NCI-H345 treated with DMSO at 0.1 percent for 48 hours (cell line): ENCODE measurements around the gene MPP2.
"Not testable (repeated sequence)": the region's sequence is repeated elsewhere in the genome, so short reads cannot be mapped to it uniquely, and the experiment has no call there.

Experiments
- DNase-seq: peaks from one replicate; lab custom pipeline; 2025; ENCODE audit not compliant: unreplicated experiment; lab: John Stamatoyannopoulos, UW

Gene MPP2

DNA sequence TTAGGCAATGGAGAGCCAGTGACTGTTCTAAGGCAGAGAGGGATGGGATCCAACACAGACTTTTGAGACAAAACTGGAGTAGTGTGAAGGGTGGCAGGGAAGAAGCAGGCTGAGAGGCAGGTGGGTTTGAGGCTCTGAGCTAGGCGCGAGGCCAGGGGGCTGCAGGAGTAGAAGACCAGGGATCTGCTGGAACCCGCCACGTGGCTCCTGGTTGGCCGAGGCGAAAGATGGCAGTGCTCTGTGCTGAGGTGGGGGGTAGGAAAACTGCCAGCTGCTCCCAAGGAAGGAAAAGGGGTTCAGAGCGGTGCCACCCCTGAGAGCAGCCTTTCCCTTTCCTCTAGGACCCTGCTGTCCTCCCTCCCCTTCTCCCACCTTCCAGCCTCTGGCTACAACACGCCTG is 54.8 kb downstream of the MPP2 start:
- no peak for DNase-seq

DNA sequence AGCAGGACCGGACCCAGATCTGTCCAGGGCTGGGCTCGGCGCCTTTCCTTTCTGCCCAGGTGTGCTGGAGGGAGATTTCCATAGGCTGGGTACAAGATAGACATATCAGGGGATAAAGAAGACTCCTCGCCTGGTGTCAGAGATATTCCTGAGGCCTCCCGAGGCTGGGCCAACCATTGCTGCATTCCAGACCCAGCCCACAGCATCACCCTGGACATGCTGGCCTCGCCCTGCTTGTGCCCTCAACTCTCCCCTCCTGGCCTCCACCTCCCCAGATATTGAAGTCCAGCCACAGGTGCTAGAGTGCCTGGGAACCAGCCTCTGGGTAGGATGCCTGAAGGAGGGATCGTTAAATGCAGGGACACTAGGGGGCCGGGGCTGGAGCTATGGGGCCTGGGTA is 58.2 kb downstream of the MPP2 start:
- no peak for DNase-seq

DNA sequence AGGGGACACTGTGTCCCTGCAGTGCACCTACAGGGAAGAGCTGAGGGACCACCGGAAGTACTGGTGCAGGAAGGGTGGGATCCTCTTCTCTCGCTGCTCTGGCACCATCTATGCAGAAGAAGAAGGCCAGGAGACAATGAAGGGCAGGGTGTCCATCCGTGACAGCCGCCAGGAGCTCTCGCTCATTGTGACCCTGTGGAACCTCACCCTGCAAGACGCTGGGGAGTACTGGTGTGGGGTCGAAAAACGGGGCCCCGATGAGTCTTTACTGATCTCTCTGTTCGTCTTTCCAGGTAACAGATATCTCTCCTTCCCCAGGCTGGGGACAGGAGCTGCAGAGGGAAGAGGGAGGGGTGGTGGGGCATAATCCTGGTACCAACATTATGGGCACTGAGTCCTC is 58.7 kb downstream of the MPP2 start:
- no peak for DNase-seq

DNA sequence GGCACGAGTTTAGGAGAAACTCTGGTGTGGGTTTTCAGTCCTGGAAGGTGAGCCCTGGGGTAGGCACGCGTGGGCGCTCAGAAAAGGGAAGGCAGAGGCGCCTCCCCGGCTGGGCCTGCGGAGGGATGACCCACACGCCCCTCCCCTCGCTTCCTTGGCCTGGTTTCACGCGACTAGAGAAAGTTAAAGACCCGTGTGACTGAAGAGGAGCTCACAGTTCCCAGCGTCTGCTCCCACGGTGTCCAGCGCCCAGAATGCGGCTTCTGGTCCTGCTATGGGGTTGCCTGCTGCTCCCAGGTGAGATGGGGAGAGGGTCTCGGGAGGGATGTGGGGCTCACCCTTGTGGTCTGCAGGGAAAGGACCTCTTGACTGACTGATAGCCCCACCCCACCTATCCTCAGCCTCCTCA is 60.4 kb downstream of the MPP2 start, which contains the start of gene CD300LG:
Gene CD300LG (plus strand): TSS at position 214 of the 409 bp plus-strand sequence. CDS start 41 bp downstream, at position 255.
- no peak for DNase-seq

DNA sequence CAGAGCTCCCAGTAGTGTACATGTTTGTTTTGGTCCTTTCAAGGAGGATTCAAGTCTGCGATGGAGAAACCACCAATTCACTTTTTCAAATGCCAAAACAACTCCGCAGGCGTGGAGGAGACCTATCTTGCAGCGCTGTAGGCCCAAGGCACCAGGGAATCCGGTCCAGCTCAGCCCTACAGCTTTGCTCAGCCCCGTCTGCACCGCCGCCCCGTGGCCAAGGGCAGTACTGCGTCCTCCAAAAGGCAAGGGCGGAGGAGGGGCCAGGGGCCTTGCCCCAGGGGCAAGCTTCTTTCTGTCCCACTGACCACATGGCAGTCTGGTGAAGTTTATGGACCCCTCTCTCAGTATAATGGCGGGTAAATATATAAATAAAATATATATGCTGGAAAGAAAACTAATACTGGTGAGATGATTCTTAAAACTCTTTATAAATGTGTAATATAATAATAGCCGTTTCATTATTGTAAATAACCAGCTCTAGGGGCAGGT is 61.1 kb downstream of the MPP2 start:
- peak; percentile 46 for DNase-seq

GRCh38 chr17:43845766-43846165 is 61.6 kb downstream of the MPP2 start:
- DNase-seq, result no peak

GRCh38 chr17:43844241-43844640 is 63.1 kb downstream of the MPP2 start:
- no peak for DNase-seq

DNA sequence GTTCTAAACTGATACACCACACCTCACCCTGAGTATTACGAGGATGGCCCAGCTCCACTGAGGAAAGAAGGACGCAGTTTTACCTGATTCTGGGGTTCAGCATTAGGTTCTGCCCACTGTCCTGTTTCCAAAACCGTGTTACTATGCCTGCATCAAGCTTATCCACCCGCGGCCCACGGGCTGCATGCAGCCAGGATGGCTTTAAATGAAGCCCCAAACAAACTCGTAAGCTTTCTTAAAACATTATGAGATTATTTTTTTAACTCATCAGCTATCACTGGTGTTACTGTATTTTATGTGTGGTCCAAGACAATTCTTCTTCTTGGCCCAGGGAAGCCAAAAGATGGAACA is 64.4 kb downstream of the MPP2 start:
- no peak for DNase-seq

GRCh38 chr17:43842091-43842974 is 65.0 kb downstream of the MPP2 start:
- DNase-seq, result not testable (repeated sequence)

DNA sequence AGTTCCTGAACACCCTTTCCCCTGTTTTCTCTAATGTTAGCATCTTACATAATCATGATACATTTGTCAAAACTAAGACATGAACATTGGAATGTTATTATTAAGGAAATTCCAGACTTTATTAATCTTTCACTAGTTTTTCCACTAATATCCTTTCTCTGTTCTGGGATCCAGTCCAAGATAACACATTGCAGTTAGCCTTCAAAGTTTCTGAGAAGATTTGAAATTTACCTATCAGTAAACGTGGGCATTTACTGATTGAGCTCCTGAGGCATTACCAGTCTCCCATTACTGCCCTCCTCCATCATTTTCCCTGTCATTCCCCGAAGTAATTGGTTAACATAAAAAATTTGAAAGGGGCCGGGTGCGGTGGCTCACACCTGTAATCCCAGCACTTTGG is 66.1 kb downstream of the MPP2 start:
- DNase-seq, result no peak

DNA sequence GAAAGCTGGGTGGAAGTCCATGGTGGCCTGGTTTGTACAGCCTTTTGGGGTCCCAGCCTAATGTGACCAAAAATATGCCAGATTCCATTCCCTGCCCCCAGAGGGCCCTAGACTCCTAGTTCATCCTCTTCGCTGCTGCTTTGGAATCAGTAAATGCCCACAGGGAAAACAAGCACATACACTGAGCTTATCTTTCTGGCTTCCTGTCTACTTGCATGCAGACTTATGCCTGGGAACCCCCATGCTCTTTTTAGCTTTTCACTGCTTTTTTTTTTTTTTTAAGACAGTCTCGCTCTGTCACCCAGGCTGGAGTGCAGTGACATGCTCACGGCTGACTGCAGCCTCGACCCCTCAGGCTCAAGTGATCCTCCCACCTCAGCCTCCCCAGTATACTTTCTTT is 66.5 kb downstream of the MPP2 start:
- no peak for DNase-seq

DNA sequence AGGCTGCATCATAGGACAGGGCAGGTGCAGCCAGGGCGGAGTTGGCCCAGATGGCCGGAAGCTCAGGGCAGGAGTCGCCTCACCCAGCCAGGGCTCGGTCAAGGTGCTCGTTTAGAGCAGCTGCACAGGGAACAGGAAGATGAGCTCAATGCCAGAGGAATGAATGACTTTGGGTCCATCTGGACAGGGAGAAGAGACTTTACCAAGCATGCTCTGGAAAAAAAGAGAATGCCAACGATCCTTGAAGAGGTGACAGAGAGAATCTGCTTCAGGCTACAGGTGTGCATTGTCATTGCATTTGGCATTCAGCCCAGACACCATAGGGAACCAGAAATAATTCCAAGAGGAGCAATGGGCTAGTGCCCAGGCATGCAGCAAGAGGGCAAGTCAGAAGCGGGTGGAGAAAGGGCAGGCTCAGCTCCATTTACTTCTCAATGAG is 67.6 kb downstream of the MPP2 start:
- peak; percentile 98 for DNase-seq

DNA sequence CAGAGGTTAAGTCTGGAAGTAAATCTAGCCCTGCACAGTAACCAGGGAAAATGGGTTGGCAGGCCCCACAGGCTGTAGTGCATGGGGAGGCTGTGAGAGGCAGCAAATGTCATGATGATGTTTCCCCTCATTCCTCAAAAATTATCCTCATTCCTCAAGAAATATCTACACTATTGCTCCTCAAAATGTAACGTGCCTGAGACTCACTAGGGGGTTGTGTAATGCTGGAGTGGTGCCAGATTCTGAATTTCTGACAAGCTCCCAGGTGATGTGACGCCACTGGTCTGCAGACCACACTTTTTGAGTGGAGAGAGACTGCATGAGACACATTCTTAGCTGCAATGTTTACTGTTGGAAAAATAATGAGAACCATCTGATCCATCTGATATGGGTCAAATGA is 73.2 kb downstream of the MPP2 start:
- no peak for DNase-seq

GRCh38 chr17:43832976-43833829 is 74.1 kb downstream of the MPP2 start, which contains the start of gene MPP3:
TSS of gene MPP3 (minus strand) at chr17:43833146. CDS start at chr17:43831906, 1,240 bp downstream.
- peak; percentile 41 for DNase-seq

DNA sequence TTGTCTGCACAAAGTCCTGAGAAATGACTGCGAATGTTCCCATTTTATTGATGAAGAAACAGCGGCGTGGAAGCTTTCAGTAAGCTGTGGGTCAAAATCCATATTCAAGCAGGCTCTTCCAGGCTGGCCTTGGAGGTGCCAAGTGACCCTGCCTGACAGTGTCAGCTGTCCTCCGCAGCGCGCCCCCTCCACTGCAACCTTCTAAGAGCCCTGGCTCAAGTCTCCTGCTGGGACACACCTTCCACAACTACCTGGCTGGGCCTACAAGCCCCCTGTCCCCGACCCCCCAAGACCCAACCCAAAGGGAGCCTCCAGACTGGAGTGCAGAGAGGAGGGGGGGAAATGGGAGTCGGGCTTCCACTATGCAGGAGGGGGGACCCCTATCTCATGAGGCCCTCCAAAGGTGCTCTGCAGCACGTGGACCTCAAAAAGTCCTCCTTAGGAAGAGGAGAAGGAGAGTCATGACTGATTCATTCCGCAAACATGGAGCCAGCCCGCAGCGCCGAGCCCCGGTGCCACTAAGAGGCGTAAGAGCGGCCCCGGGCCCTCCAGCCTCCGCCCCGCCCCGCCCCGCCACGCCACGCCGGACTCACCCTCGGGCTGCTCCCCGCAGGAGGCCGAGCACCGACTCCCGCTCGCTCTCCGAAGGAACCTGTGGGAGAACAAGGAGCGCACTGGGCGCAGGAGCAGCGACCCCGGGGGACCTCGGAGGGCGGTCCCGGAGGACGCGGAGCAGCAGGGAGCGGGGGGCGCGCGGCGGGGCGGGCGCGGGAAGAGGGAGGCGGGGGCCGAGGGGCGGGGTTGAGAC is 75.0 kb downstream of the MPP2 start:
- DNase-seq, result no peak

DNA sequence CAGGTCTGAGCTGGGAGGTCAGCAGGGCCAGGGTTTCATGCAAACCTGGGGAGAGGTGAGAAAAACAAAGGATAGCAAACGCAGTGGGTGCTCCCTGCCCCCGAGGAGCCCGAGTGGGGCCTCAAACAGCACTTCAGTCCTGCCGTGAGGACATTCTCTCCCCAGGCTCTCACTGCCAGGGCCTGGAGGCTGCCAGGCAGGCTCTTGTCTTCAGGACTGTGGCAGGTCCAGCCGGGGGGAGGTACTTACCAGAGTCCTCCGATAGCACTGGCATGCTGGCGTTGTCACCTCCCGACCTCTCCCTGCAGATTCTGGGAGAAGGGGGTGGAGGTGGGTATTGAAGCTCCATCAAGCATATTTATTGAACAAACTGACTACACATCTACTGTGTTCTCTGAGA is 75.7 kb downstream of the MPP2 start:
- DNase-seq, result no peak

GRCh38 chr17:43830510-43831140 is 76.7 kb downstream of the MPP2 start:
- DNase-seq, result no peak

GRCh38 chr17:43829738-43830137 is 77.6 kb downstream of the MPP2 start:
- DNase-seq, result no peak

DNA sequence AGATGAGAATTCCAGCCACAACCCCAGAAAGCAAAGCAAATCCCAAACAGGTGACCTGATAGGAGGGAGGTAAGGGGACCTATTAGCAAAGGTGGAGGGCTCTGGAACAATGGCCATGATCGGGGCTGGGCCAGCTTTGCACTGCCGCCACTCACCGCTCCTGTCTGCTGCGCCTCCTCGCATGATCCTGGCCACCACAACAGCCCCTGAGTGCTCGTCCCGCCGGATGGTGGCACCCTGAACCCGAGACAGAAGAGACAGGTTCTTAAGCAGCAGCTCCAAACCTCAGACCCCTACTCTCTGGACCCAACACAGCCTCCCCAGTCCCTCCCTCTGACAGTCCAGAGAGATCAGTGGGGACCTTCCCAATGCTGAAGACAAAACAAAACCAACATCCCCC is 79.7 kb downstream of the MPP2 start:
- DNase-seq, result no peak

DNA sequence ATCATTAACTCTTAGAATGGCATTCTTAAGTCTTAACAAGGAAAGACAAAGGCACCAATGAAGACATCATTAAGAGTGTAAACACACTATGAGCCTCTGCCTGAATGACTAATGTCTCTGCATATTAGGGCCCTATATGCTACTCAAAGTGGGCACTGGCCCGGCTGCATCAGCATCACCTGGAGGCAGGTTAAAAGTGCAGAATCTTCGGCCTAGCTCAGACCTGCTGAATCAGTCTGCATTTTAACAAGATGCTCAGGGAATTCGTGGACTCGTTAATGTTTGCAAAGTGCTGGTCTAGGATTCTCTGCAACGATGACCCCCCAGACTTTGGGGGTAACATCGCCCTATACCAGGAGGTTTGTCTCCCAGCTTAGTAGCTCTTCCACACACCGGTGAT is 81.1 kb downstream of the MPP2 start:
- no peak for DNase-seq
